A673 (cell line): ENCODE measurements around the gene SLC6A18.

Experiments
- CTCF ChIP-seq: fragments of 300-800, 200-600 bp; sonication (generic); conservative IDR thresholded peaks from 2 replicates; pipeline ENCODE4 v1.5.1; 2017; ENCODE audit warnings: low read depth, mild to moderate bottlenecking, antibody characterized with exemption, low read length, moderate library complexity, mixed read lengths
- EZH2 ChIP-seq: fragments of 200-600 bp; sonication (generic); IDR thresholded peaks from 2 replicates; pipeline ENCODE4 v1.6.1; 2017; ENCODE audit warnings: borderline replicate concordance, low read depth, mild to moderate bottlenecking, mixed read lengths, antibody characterized with exemption, low read length; ENCODE audit not compliant: poor library complexity, severe bottlenecking

GRCh38 chr5:1202798-1203185, 22.4 kb upstream of the SLC6A18 start:
- no peak for TF ChIP-seq CTCF
- TF ChIP-seq EZH2, result no peak
